ENCODE data around the gene PRUNE2.

PRUNE2 gene

GRCh38 chr9:76608575-76609273 is 297.2 kb downstream of the PRUNE2 start:
- peaks cover 23% of the 10 kb centered on the region for H3K4me1 ChIP-seq (ENCODE audit: control insufficient read depth, insufficient read depth, low read length)

GRCh38 chr9:76607730-76608436 is 298.0 kb downstream of the PRUNE2 start:
- no peak for DNase-seq (ENCODE audit: low read depth)
- Histone ChIP-seq H3K27me3 (replicated peaks; ENCODE audit: control insufficient read depth, insufficient read depth, low read length) (no peaks in the 10 kb centered on the region), H3K9me3 (ENCODE audit: control insufficient read depth, low read length) (peaks cover 4% of the 10 kb centered on the region), H3K4me3 (ENCODE audit: low read length) (no peak overlapping the region), H3K36me3 (ENCODE audit: control insufficient read depth, insufficient read depth, low read length, severe bottlenecking) (peaks cover 4% of the 10 kb centered on the region), H3K4me1 (ENCODE audit: control insufficient read depth, insufficient read depth, low read length) (peaks cover 28% of the 10 kb centered on the region), H3K9ac (ENCODE audit: low read length) (no peak overlapping the region)

More at GRCh38 chr9:76608575-76609273, 297.2 kb downstream of the PRUNE2 start:
- H3K9me3 ChIP-seq (ENCODE audit: control insufficient read depth, low read length): no peaks in the 10 kb centered on the region
- peaks cover 4% of the 10 kb centered on the region for H3K36me3 ChIP-seq (ENCODE audit: control insufficient read depth, insufficient read depth, low read length, severe bottlenecking)
- no peaks in the 10 kb centered on the region for H3K27me3 ChIP-seq (replicated peaks; ENCODE audit: control insufficient read depth, insufficient read depth, low read length)
- no peak overlapping the region for H3K4me3 ChIP-seq (ENCODE audit: low read length)
- DNase-seq (ENCODE audit: low read depth): no peak
- H3K9ac ChIP-seq (ENCODE audit: low read length): no peak overlapping the region

- H3K27me3 ChIP-seq (replicated peaks; ENCODE audit: control insufficient read depth, insufficient read depth, low read length): no peaks in the 10 kb centered on the region
- DNase-seq (ENCODE audit: low read depth): no peak
- no peaks in the 10 kb centered on the region for H3K36me3 ChIP-seq (ENCODE audit: control insufficient read depth, insufficient read depth, low read length, severe bottlenecking)
- no peak overlapping the region for H3K9ac ChIP-seq (ENCODE audit: low read length)
- H3K9me3 ChIP-seq (ENCODE audit: control insufficient read depth, low read length): peaks cover 8% of the 10 kb centered on the region
- H3K4me1 ChIP-seq (ENCODE audit: control insufficient read depth, insufficient read depth, low read length): peaks cover 23% of the 10 kb centered on the region
- H3K4me3 ChIP-seq (ENCODE audit: low read length): no peak overlapping the region
Measured at GRCh38 chr9:76605321-76605900, 300.5 kb downstream of the PRUNE2 start.

- DNase-seq (ENCODE audit: low read depth): no peak
- no peaks in the 10 kb centered on the region for H3K36me3 ChIP-seq (ENCODE audit: control insufficient read depth, insufficient read depth, low read length, severe bottlenecking)
- no peak overlapping the region for H3K9ac ChIP-seq (ENCODE audit: low read length)
Measured at GRCh38 chr9:76603931-76604570, 301.9 kb downstream of the PRUNE2 start.

GRCh38 chr9:76603448-76603895 is 302.4 kb downstream of the PRUNE2 start:
- H3K27me3 ChIP-seq (replicated peaks; ENCODE audit: control insufficient read depth, insufficient read depth, low read length): no peaks in the 10 kb centered on the region
- peaks cover 7% of the 10 kb centered on the region for H3K4me1 ChIP-seq (ENCODE audit: control insufficient read depth, insufficient read depth, low read length)
- H3K4me3 ChIP-seq (ENCODE audit: low read length): no peak overlapping the region
- peak; percentile 47 for DNase-seq (ENCODE audit: low read depth)
- H3K36me3 ChIP-seq (ENCODE audit: control insufficient read depth, insufficient read depth, low read length, severe bottlenecking): no peaks in the 10 kb centered on the region
- no peak overlapping the region for H3K9ac ChIP-seq (ENCODE audit: low read length)
- H3K9me3 ChIP-seq (ENCODE audit: control insufficient read depth, low read length): peaks cover 8% of the 10 kb centered on the region

More at GRCh38 chr9:76603931-76604570, 301.9 kb downstream of the PRUNE2 start:
- no peaks in the 10 kb centered on the region for H3K27me3 ChIP-seq (replicated peaks; ENCODE audit: control insufficient read depth, insufficient read depth, low read length)
- peaks cover 11% of the 10 kb centered on the region for H3K4me1 ChIP-seq (ENCODE audit: control insufficient read depth, insufficient read depth, low read length)
- no peak overlapping the region for H3K4me3 ChIP-seq (ENCODE audit: low read length)
- peaks cover 8% of the 10 kb centered on the region for H3K9me3 ChIP-seq (ENCODE audit: control insufficient read depth, low read length)

GRCh38 chr9:76602199-76602598 is 303.7 kb downstream of the PRUNE2 start:
- H3K27me3 ChIP-seq (replicated peaks; ENCODE audit: control insufficient read depth, insufficient read depth, low read length): no peaks in the 10 kb centered on the region
- no peak overlapping the region for H3K9ac ChIP-seq (ENCODE audit: low read length)

GRCh38 chr9:76600007-76600615 is 305.8 kb downstream of the PRUNE2 start:
- DNase-seq (ENCODE audit: low read depth): no peak
- H3K36me3 ChIP-seq (ENCODE audit: control insufficient read depth, insufficient read depth, low read length, severe bottlenecking): no peaks in the 10 kb centered on the region

More at GRCh38 chr9:76602199-76602598, 303.7 kb downstream of the PRUNE2 start:
- Histone ChIP-seq H3K4me1 (ENCODE audit: control insufficient read depth, insufficient read depth, low read length) (peaks cover 7% of the 10 kb centered on the region), H3K36me3 (ENCODE audit: control insufficient read depth, insufficient read depth, low read length, severe bottlenecking) (no peaks in the 10 kb centered on the region), H3K4me3 (ENCODE audit: low read length) (no peak overlapping the region), H3K9me3 (ENCODE audit: control insufficient read depth, low read length) (peaks cover 8% of the 10 kb centered on the region)
- no peak for DNase-seq (ENCODE audit: low read depth)

GRCh38 chr9:76598981-76599380 is 306.9 kb downstream of the PRUNE2 start:
- no peak for DNase-seq (ENCODE audit: low read depth)
- Histone ChIP-seq H3K9me3 (ENCODE audit: control insufficient read depth, low read length) (peaks cover 8% of the 10 kb centered on the region), H3K9ac (ENCODE audit: low read length) (no peak overlapping the region), H3K4me1 (ENCODE audit: control insufficient read depth, insufficient read depth, low read length) (peaks cover 7% of the 10 kb centered on the region), H3K4me3 (ENCODE audit: low read length) (no peak overlapping the region), H3K27me3 (replicated peaks; ENCODE audit: control insufficient read depth, insufficient read depth, low read length) (no peaks in the 10 kb centered on the region), H3K36me3 (ENCODE audit: control insufficient read depth, insufficient read depth, low read length, severe bottlenecking) (no peaks in the 10 kb centered on the region)

More at GRCh38 chr9:76600007-76600615, 305.8 kb downstream of the PRUNE2 start:
- H3K4me1 ChIP-seq (ENCODE audit: control insufficient read depth, insufficient read depth, low read length): peaks cover 7% of the 10 kb centered on the region
- no peak overlapping the region for H3K9ac ChIP-seq (ENCODE audit: low read length)
- H3K4me3 ChIP-seq (ENCODE audit: low read length): no peak overlapping the region
- H3K27me3 ChIP-seq (replicated peaks; ENCODE audit: control insufficient read depth, insufficient read depth, low read length): no peaks in the 10 kb centered on the region
- peaks cover 8% of the 10 kb centered on the region for H3K9me3 ChIP-seq (ENCODE audit: control insufficient read depth, low read length)

GRCh38 chr9:76595645-76596044 is 310.3 kb downstream of the PRUNE2 start:
- Histone ChIP-seq H3K4me1 (ENCODE audit: control insufficient read depth, insufficient read depth, low read length) (peaks cover 20% of the 10 kb centered on the region), H3K9ac (ENCODE audit: low read length) (no peak overlapping the region)
- no peak for DNase-seq (ENCODE audit: low read depth)

GRCh38 chr9:76594764-76595424 is 311.0 kb downstream of the PRUNE2 start:
- no peak for DNase-seq (ENCODE audit: low read depth)
- Histone ChIP-seq H3K4me1 (ENCODE audit: control insufficient read depth, insufficient read depth, low read length) (peaks cover 20% of the 10 kb centered on the region), H3K9me3 (ENCODE audit: control insufficient read depth, low read length) (no peaks in the 10 kb centered on the region), H3K36me3 (ENCODE audit: control insufficient read depth, insufficient read depth, low read length, severe bottlenecking) (no peaks in the 10 kb centered on the region), H3K4me3 (ENCODE audit: low read length) (no peak overlapping the region), H3K9ac (ENCODE audit: low read length) (no peak overlapping the region), H3K27me3 (replicated peaks; ENCODE audit: control insufficient read depth, insufficient read depth, low read length) (no peaks in the 10 kb centered on the region)

More at GRCh38 chr9:76595645-76596044, 310.3 kb downstream of the PRUNE2 start:
- H3K9me3 ChIP-seq (ENCODE audit: control insufficient read depth, low read length): no peaks in the 10 kb centered on the region
- H3K4me3 ChIP-seq (ENCODE audit: low read length): no peak overlapping the region
- H3K36me3 ChIP-seq (ENCODE audit: control insufficient read depth, insufficient read depth, low read length, severe bottlenecking): no peaks in the 10 kb centered on the region
- H3K27me3 ChIP-seq (replicated peaks; ENCODE audit: control insufficient read depth, insufficient read depth, low read length): no peaks in the 10 kb centered on the region
